Measurements from ENCODE around the gene GLI1.
"Not testable (repeated sequence)": the region's sequence is repeated elsewhere in the genome, so short reads cannot be mapped to it uniquely, and the experiment has no call there.

Gene GLI1

DNA sequence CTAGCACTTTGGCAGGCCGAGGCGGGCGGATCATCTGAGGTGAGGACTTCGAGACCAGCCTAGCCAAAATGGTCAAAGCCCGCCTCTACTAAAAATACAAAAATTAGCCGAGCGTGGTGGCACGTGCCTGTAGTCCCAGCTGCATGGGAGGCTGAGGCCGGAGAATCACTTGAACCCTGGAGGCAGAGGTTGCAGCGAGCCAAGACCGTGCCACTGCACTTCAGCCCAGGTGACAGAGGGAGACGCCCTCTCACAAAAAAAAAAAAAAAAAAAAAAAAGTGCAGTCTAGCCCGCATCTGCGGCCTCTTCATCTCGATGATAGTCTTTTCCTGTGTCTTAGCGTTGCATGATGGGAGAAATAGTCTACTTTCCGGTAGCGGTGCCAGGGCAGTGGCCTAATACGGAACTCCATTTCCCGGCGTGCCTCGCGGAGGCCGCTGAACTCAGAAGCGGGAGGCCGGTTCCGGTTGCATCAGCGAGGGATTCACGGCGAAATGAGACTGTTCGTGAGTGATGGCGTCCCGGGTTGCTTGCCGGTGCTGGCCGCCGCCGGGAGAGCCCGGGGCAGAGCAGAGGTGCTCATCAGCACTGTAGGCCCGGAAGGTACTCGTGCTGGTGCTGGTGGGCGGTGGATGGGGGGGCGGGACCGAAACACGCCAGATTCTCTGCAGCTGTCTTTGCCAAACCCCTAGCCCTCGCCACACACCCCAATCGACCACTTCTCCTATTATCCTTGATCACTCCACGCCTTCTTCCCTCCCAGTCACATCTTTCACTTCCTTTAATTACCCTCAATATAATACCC, 28.2 kb downstream of the GLI1 start, which contains the start of gene MARS1:
MARS1 (plus strand) TSS at position 472 of the 805 bp plus-strand sequence; CDS start at position 495, 23 bp downstream.
- peak; percentile 97 for DNase-seq (ENCODE audit: low read depth, low spot score)
- peak within 1 kb of the TSS; percentile 99 for H3K4me3 ChIP-seq (ENCODE audit: low read length)

DNA sequence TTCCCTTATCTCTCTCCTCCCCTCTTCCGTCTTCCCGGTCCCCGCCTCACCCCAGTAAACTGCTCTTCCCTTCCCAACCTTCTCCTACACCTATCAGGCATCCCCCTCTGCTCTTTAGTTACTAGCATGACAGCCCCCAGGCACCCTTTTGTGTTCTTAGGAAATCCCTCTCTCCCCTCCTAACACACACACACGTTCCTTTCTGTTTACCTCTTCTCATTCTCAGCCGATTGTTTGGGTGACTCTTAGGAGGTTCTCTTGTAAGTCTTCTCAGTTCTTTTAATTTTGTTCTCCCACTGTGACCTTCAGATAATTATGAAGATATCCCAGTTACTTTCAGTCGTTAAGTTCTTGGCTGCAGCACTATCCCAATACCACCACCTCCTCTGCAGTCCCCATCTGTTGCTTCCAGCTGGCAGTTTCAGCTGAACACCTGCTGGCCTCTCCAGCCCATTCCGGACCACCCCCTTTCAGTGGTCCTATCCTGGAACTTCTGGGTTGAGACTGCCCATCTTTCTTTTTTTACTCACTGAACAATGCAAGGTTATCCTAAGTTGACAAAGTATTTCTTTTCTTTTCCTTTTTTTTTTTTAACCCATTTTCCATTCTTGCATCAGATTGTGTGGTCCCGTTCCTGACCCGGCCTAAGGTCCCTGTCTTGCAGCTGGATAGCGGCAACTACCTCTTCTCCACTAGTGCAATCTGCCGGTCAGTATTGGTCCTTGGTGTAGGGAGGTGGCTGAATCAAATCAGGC, 29.0 kb downstream of the GLI1 start:
- DNase-seq (ENCODE audit: low read depth, low spot score), result no peak
- H3K4me3 ChIP-seq (ENCODE audit: low read length), result peak overlapping the region; percentile 99

DNA sequence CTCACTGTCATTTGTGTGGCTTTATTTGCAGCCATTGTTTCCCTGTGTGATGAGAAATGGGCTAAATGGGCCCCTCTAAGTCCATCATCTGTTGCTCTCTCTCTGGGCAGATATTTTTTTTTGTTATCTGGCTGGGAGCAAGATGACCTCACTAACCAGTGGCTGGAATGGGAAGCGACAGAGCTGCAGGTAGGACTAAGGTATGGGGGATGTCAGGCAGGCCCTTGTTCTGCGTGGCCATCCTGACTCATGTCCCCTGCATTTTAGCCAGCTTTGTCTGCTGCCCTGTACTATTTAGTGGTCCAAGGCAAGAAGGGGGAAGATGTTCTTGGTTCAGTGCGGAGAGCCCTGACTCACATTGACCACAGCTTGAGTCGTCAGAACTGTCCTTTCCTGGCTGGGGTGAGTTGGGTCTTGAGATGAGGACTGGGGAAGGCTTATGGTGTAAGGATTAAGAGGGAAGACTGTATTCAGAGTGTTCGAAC, 29.6 kb downstream of the GLI1 start:
- DNase-seq (ENCODE audit: low read depth, low spot score), result no peak
- H3K4me3 ChIP-seq (ENCODE audit: low read length), result peak overlapping the region; percentile 99

DNA sequence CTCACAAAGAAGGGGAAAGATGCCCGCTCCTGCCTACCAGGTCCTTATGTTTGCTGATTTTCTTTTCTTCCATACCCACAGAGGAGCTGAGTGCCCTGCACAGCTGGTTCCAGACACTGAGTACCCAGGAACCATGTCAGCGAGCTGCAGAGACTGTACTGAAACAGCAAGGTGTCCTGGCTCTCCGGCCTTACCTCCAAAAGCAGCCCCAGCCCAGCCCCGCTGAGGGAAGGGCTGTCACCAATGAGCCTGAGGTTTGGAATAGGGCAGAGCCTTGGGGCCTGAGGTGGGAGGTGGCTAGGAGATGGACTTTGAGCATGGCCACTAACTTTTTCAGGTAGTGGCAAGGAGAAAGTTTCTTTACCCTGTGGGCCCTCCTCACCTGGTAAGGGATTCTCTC, 30.5 kb downstream of the GLI1 start:
- H3K4me3 ChIP-seq (ENCODE audit: low read length), result no peak overlapping the region
- no peak for DNase-seq (ENCODE audit: low read depth, low spot score)

DNA sequence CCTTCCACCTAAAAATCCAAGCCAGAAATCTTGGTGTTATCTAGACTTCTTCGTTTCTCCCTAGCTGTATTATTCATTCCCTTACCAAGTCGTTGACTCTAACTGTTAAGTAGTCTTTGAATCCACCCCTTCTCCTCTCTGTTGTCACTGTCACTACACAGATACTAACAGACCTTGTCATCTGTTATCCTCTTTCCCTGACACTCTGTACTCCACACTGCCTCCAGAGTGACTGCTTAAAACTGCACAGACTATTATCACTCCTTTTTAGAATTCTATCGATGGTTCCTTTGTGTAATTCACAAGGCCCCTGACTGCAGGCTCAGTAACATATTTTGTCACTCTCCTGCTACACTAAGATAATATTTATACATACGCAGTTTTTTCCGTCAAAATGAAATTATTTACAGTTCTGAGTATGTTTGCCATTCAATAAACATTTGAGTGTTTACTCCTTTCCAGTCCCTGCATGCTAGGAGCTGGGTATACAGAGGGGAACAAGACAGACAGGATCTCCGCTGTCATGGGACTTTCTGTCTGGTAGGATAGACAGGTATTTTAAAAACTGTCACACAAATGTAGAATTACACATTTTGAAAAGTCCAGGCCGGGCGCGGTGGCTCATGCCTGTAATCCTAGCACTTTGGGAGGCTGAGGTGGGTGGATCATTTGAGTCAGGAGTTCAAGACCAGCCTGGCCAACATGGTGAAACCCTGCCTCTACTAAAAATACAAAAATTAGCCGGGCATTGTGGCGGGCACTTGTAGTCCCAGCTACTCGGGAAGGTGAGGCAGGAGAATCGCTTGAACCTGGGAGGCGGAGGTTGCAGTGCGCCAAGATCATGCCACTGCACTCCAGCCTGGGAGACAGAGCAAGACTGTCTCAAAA, 32.1 kb downstream of the GLI1 start:
- no peak overlapping the region for H3K4me3 ChIP-seq (ENCODE audit: low read length)
- DNase-seq (ENCODE audit: low read depth, low spot score), result no peak

DNA sequence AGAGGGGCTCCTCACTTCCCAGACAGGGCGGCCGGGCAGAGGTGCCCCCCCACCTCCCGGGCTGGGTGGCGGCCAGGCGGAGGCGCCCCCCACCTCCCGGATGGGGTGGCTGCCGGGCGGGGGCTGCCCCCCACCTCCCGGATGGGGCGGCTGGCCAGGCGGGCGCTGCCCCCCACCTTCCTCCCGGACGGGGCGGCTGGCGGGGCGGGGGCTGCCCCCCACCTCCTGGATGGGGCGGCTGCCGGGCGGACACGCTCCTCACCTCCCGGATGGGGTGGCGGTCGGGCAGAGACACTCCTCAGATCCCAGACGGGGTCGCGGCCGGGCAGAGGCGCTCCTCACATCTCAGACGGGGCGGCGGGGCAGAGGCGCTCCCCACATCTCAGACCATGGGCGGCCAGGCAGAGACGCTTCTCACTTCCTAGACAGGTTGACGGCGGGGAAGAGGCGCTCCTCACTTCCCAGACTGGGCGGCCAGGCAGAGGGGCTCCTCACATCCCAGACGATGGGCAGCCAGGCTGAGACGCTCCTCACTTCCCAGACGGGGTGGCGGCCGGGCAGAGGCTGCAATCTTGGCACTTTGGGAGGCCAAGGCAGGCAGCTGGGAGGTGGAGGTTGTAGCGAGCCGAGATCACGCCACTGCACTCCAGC, 35.6 kb downstream of the GLI1 start:
- DNase-seq (ENCODE audit: low read depth, low spot score); H3K4me3 ChIP-seq (ENCODE audit: low read length): not testable (repeated sequence)

DNA sequence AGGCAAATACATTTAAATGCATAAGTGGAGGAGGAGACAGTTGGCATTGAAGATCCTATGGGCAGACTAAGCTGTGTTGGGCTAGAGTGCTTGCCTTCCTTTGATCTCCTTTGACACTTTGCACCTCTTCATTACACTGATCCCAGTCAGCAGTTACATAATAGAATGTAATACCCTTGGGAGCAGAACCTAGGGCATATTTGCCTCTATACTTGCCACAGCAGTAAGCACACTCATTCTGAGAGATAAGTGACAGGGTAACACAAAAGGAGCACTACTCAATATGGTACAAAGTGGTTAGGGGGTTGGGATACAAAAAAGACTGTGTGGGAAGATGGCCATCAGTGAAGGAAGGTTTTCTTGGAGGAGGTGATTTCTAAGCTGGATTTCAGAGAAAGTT, 37.2 kb downstream of the GLI1 start:
- no peak overlapping the region for H3K4me3 ChIP-seq (ENCODE audit: low read length)
- no peak for DNase-seq (ENCODE audit: low read depth, low spot score)

DNA sequence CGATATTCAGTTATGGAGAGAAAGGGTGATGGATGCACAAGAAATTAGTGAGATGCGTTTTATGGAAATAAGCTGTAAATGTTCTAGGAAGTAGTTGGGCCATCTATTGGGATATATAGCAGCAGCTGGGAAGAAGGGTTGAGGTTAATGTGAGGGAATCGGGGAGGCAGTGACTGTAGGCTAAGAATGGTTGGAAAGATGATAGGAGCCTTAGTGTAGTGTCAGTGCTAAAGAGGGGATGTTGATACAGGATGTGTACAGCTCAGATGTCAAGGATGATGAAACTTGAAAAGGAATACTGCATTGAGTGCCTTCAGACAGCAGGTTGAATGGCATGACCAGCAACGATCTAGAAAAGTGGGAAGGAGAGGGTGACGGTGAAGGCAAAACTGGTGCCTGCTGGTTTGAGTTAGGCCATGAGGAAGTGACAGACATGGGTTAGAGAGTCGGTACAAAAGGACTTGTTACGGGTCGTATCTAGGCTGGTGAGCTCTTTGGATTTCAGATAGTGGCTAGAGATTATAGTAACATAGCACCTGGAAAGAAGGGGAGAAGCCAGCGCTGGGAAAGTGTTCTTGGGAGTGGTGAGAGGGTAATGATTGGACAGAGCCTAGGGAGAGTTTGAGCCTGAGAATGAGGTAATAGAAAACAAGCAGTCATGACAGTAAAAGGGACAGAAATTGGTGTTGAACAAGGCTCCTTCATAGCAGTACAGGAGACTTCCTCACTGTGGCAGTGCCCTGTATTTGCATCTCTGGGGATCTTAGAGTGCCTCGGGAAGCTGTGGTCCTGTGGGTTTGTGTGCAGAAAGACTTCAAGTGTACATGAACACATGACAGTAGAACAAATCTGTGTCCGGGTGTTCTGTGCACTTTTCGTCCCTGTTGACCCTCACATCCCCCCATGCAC, 37.9 kb downstream of the GLI1 start:
- no peak overlapping the region for H3K4me3 ChIP-seq (ENCODE audit: low read length)
- no peak for DNase-seq (ENCODE audit: low read depth, low spot score)

DNA sequence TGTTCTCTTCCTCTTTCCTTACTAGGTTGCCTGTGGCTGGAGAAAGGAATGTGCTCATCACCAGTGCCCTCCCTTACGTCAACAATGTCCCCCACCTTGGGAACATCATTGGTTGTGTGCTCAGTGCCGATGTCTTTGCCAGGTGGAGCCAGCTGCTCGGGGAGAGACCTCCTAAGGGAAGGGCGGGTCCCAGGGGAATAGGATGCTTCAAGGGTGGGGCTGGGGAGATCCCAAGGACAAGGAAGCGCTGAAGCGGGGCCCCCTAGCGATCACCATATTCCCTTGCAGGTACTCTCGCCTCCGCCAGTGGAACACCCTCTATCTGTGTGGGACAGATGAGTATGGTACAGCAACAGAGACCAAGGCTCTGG, 38.5 kb downstream of the GLI1 start:
- no peak overlapping the region for H3K4me3 ChIP-seq (ENCODE audit: low read length)
- no peak for DNase-seq (ENCODE audit: low read depth, low spot score)

DNA sequence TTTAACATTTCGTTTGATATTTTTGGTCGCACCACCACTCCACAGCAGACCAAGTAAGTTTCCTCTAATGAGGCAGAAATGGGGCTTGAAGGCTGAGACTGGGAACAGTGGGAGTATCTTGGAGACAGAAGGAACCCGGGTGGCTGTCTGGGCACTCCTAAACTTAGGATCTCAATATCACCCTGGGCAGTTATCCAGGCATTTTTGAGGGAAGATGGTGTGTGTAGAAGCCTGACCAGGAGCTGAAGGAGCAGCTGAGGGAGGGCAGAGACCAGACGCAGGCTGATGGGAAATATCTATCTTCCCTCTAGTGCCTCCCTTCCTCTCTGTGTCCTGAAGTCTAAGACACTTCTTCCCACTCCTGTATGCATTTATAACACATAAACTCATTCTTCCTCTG, 39.0 kb downstream of the GLI1 start:
- DNase-seq (ENCODE audit: low read depth, low spot score), result no peak
- no peak overlapping the region for H3K4me3 ChIP-seq (ENCODE audit: low read length)

DNA sequence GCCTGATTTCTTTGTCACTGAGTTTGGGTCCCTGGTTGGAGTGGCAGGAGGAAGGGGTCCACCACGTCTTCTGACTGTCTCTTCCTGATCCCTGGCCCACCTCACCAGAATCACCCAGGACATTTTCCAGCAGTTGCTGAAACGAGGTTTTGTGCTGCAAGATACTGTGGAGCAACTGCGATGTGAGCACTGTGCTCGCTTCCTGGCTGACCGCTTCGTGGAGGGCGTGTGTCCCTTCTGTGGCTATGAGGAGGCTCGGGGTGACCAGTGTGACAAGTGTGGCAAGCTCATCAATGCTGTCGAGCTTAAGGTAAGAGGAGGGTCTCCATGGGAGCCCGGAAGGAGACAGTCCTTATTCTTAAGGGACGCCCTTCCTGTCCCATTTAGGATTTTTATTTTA, 40.6 kb downstream of the GLI1 start:
- H3K4me3 ChIP-seq (ENCODE audit: low read length), result no peak overlapping the region
- DNase-seq (ENCODE audit: low read depth, low spot score), result no peak

DNA sequence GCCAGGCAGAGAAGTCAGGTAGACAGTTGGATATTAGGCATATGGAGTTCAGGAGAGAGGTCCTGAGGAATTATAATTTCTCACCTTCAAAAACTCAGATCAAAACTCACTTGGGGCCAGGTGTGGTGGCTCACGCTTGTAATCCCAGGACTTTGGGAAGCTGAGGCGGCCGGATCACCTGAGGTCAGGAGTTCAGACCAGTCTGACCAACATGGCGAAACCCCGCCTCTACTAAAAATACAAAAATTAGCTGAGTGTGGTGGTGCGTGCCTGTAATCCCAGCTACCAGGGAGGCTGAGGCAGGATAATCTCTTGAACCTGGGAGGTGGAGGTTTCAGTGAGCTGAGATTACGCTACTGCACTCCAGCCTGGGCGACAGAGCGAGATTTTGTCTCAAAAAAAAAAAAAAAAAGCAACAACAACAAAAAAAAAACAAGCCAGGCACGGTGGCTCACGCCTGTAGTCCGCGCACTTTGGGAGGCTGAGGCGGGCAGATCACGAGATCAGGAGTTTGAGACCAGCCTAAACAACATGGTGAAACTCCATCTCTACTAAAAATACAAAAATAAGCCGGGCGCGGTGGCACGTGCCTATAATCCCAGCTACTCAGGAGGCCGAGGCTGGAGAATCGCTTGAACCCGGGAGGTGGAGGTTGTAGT, 42.9 kb downstream of the GLI1 start:
- DNase-seq (ENCODE audit: low read depth, low spot score); H3K4me3 ChIP-seq (ENCODE audit: low read length): not testable (repeated sequence)

DNA sequence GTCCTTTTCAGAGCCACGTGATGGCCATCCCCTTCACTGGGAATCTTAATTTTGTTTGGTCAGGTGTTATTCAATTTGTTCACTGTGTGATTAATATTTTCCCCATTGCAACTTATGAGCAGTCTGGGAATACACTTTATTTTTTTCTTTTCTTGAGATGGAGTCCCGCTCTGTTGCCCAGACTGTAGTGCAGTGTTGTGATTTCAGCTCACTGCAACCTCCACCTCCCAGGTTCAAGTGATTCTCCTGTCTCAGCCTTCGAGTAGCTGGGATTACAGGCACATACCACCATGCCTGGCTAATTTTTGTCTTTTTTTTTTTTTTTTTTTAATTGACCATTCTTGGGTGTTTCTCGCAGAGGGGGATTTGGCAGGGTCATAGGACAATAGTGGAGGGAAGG, 47.0 kb downstream of the GLI1 start:
- H3K4me3 ChIP-seq (ENCODE audit: low read length); DNase-seq (ENCODE audit: low read depth, low spot score): not testable (repeated sequence)

DNA sequence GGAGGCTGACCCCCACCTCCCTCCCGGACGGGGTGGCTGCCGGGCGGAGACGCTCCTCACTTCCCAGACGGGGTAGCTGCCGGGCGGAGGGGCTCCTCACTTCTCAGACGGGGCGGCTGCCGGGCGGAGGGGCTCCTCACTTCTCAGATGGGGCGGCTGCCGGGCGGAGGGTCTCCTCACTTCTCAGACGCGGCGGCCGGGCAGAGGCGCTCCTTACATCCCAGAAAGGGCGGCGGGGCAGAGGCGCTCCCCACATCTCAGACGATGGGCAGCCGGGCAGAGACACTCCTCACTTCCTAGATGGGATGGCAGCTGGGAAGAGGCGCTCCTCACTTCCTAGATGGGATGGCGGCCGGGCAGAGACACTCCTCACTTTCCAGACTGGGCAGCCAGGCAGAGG, 48.2 kb downstream of the GLI1 start:
- not testable (repeated sequence) for H3K4me3 ChIP-seq (ENCODE audit: low read length); DNase-seq (ENCODE audit: low read depth, low spot score)

DNA sequence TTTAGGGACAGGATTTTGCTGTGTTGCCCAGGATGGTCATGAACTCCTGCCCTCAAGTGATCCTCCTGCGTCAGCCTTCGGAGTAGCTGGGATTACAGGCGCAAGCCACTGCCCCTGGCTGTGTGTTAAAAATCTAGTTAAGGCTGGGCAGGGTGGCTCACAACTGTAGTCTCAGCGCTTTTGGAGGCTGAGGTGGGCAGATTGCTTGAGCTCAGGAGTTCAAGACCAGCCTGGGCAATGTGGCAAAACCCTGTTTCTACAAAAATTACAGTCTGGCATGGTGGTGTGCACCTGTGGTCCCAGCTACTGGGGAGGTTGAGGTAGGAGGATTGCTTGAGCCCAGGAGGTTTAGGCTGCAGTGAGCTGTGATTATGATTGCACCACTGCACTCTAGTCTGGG, 51.6 kb downstream of the GLI1 start:
- H3K4me3 ChIP-seq (ENCODE audit: low read length), result no peak overlapping the region

DNA sequence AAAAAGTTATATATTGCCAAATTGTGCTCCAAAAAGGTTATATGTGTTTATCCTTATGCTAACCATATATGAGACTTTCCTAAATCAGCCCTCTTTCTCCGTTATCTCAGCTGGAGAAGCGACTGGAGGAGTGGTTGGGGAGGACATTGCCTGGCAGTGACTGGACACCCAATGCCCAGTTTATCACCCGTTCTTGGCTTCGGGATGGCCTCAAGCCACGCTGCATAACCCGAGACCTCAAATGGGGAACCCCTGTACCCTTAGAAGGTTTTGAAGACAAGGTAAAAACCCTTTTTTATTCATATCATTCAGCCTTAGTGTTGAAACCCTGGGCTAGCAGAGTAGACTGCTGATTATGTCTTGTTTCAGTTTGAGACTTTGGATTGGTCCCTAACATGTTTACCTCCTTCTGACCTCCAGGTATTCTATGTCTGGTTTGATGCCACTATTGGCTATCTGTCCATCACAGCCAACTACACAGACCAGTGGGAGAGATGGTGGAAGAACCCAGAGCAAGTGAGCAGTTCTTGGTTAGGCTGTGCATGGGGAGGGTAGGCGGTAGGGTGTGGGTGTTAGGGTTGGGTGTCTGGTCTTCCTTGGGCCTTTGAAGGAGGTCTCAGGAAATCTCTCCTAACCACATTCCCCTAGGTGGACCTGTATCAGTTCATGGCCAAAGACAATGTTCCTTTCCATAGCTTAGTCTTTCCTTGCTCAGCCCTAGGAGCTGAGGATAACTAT, 52.2 kb downstream of the GLI1 start:
- no peak for DNase-seq (ENCODE audit: low read depth, low spot score)
- H3K4me3 ChIP-seq (ENCODE audit: low read length), result no peak overlapping the region

More for the DNA sequence above, 51.6 kb downstream of the GLI1 start:
- DNase-seq (ENCODE audit: low read depth, low spot score), result no peak

DNA sequence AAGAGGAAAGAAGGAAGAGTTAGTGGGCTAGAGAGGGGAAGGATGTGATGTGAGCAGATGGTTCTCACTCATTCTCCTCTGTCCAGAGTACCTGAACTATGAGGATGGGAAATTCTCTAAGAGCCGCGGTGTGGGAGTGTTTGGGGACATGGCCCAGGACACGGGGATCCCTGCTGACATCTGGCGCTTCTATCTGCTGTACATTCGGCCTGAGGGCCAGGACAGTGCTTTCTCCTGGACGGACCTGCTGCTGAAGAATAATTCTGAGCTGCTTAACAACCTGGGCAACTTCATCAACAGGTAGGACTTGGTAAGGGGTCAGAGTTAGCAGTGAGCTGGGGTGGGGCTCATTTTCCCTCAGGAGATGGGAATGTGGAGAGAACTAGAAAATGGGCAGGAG, 53.1 kb downstream of the GLI1 start:
- no peak overlapping the region for H3K4me3 ChIP-seq (ENCODE audit: low read length)
- no peak for DNase-seq (ENCODE audit: low read depth, low spot score)
